GM12874 (cell line): ENCODE results near the gene BOC.

Source experiments
- CTCF ChIP-seq: IDR thresholded peaks from 2 replicates; pipeline ENCODE4 v1.5.1; 2011; ENCODE audit warnings: low read depth, mild to moderate bottlenecking, control low read depth, low read length, moderate library complexity; ENCODE audit not compliant: insufficient read depth

BOC gene

GRCh38 chr3:113211330-113212149 is at the start of gene BOC:
Gene BOC (plus strand): TSS chr3:113211557. CDS start chr3:113249803, 38,246 bp downstream.
- no peak for TF ChIP-seq CTCF

GRCh38 chr3:113161661-113162060 is 49.7 kb upstream of the BOC start:
- TF ChIP-seq CTCF, result no peak

- no peak for TF ChIP-seq CTCF
These were observed 48.2 kb upstream of the BOC start for GRCh38 chr3:113163152-113163551.

- no peak for TF ChIP-seq CTCF
These were observed 45.5 kb upstream of the BOC start for GRCh38 chr3:113165841-113166240.

GRCh38 chr3:113166357-113166718 is 45.0 kb upstream of the BOC start:
- TF ChIP-seq CTCF, result no peak

- no peak for TF ChIP-seq CTCF
These were observed 44.5 kb upstream of the BOC start for GRCh38 chr3:113166719-113167492.
